Measurements from ENCODE around the gene A1CF.

DNA sequence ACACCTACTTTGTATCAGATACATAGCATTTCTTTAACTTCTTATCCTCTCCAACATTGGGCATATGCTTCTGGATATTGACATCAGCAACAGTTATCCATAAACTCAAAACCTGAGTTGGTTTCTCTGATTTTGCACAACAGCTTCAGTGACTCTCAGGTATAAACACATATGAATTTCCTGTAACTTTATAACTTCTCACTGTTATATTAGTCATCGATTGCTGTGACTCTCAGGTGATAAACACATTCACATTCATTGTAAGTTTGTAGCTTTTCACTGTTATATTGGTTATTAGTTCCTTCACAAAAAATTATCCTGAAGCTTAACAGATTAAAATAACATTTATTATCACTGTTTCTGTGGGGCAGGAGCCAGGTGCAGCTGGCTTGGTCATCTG is 88.7 kb downstream of the A1CF start:
- TF ChIP-seq CTCF (IDR thresholded peaks at IDR 0.05) (no peak), TCF7L2 (IDR thresholded peaks at IDR 0.05; ENCODE audit: low read depth, low read length) (no peak), POLR2AphosphoS5 (IDR thresholded peaks at IDR 0.05; ENCODE audit: low read depth, low read length) (no peak)
- TF ChIP-seq, protein P1, sequence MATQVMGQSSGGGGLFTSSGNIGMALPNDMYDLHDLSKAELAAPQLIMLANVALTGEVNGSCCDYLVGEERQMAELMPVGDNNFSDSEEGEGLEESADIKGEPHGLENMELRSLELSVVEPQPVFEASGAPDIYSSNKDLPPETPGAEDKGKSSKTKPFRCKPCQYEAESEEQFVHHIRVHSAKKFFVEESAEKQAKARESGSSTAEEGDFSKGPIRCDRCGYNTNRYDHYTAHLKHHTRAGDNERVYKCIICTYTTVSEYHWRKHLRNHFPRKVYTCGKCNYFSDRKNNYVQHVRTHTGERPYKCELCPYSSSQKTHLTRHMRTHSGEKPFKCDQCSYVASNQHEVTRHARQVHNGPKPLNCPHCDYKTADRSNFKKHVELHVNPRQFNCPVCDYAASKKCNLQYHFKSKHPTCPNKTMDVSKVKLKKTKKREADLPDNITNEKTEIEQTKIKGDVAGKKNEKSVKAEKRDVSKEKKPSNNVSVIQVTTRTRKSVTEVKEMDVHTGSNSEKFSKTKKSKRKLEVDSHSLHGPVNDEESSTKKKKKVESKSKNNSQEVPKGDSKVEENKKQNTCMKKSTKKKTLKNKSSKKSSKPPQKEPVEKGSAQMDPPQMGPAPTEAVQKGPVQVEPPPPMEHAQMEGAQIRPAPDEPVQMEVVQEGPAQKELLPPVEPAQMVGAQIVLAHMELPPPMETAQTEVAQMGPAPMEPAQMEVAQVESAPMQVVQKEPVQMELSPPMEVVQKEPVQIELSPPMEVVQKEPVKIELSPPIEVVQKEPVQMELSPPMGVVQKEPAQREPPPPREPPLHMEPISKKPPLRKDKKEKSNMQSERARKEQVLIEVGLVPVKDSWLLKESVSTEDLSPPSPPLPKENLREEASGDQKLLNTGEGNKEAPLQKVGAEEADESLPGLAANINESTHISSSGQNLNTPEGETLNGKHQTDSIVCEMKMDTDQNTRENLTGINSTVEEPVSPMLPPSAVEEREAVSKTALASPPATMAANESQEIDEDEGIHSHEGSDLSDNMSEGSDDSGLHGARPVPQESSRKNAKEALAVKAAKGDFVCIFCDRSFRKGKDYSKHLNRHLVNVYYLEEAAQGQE (IDR thresholded peaks at IDR 0.05; ENCODE audit: insufficient read depth in 1 of 2, low read depth in 2 of 2, low read length in 1 of 2) = no peak

Data from Panc1 (cell line).